GM12878 (cell line): ENCODE data around the gene PDLIM4. TPM values are rescaled to one million over a fixed set of nuclear protein-coding genes. Genes with fewer than 3 reads are reported as not detected.

Experiments used
- BCL11A ChIP-seq: IDR thresholded peaks from 2 replicates; pipeline ENCODE4 v1.6.1; 2011; ENCODE audit warnings: low read depth, low read length
- BCL3 ChIP-seq: IDR thresholded peaks from 2 replicates; pipeline ENCODE4 v1.6.1; 2011; ENCODE audit warnings: borderline replicate concordance, low read depth, mild to moderate bottlenecking, moderate library complexity, low read length; ENCODE audit not compliant: insufficient read depth, poor library complexity, severe bottlenecking
- BHLHE40 ChIP-seq, 2 experiments: fragments of 450-650 bp in 1 of 2; IDR thresholded peaks; 2 replicates each; pipeline ENCODE4 v1.6.1; 2011 to 2017; ENCODE audit warnings: low read depth in 2 of 2, borderline replicate concordance in 1 of 2, improper control_type of control experiment in 1 of 2, low read length in 1 of 2, mild to moderate bottlenecking in 1 of 2
- CBX3 ChIP-seq: fragments of 200-600 bp; sonication (generic); IDR thresholded peaks from 2 replicates; pipeline ENCODE4 v1.6.1; 2016; ENCODE audit warnings: low read depth, borderline replicate concordance
- DPF2 ChIP-seq: fragments of 450-650 bp; IDR thresholded peaks from 2 replicates; pipeline ENCODE4 v1.6.1; 2017; ENCODE audit warnings: mild to moderate bottlenecking
- ELK1 ChIP-seq: IDR thresholded peaks from 2 replicates; pipeline ENCODE4 v1.6.1; 2012; ENCODE audit warnings: low read depth, low read length, improper control_type of control experiment
- FOXM1 ChIP-seq: IDR thresholded peaks from 2 replicates; pipeline ENCODE4 v1.6.1; 2012; ENCODE audit warnings: low read depth, mild to moderate bottlenecking, inconsistent platforms, low read length, moderate library complexity
- IKZF1 ChIP-seq: fragments of 450-650 bp; conservative IDR thresholded peaks from 2 replicates; pipeline ENCODE4 v1.6.1; 2017; ENCODE audit warnings: antibody characterized with exemption, mild to moderate bottlenecking
- IKZF2 ChIP-seq, 2 experiments: fragments of 450-650 bp; IDR thresholded peaks; 2 replicates each; pipeline ENCODE4 v1.6.1; 2017; ENCODE audit warnings: mild to moderate bottlenecking in 2 of 2, moderate library complexity in 2 of 2
- JUNB ChIP-seq: IDR thresholded peaks from 2 replicates; pipeline ENCODE4 v1.6.1; 2016; ENCODE audit warnings: antibody characterized with exemption, mild to moderate bottlenecking
- KLF5 ChIP-seq: fragments of 450-650 bp; IDR thresholded peaks from 2 replicates; pipeline ENCODE4 v1.6.1; 2014; ENCODE audit warnings: mild to moderate bottlenecking; ENCODE audit not compliant: partially characterized antibody
- MTA2 ChIP-seq: fragments of 450-650 bp; IDR thresholded peaks from 2 replicates; pipeline ENCODE4 v1.6.1; 2016; ENCODE audit warnings: low read depth, mild to moderate bottlenecking, moderate library complexity
- MTA3 ChIP-seq: IDR thresholded peaks from 2 replicates; pipeline ENCODE4 v1.6.1; 2012; ENCODE audit warnings: low read length, inconsistent platforms, borderline replicate concordance
- MXI1 ChIP-seq: fragments of 150-350 bp; IDR thresholded peaks from 2 replicates; pipeline ENCODE4 v1.6.1; 2011; ENCODE audit warnings: low read depth, mild to moderate bottlenecking, inconsistent platforms, low read length, improper control_type of control experiment
- NFIC ChIP-seq: IDR thresholded peaks from 2 replicates; pipeline ENCODE4 v1.6.1; 2012; ENCODE audit warnings: low read depth, mild to moderate bottlenecking, inconsistent platforms, low read length, moderate library complexity
- PAX5 ChIP-seq: IDR thresholded peaks from 2 replicates; pipeline ENCODE4 v1.6.1; 2011; ENCODE audit warnings: low read depth, low read length, borderline replicate concordance
- SKIL ChIP-seq: fragments of 450-650 bp; IDR thresholded peaks from 2 replicates; pipeline ENCODE4 v1.6.1; 2017; ENCODE audit warnings: mild to moderate bottlenecking, low read depth, inconsistent platforms; ENCODE audit not compliant: poor library complexity, severe bottlenecking
- TCF12 ChIP-seq: IDR thresholded peaks from 2 replicates; pipeline ENCODE4 v1.6.1; 2011; ENCODE audit warnings: low read depth, mild to moderate bottlenecking, low read length
- YY1 ChIP-seq: IDR thresholded peaks from 2 replicates; pipeline ENCODE4 v1.6.1; 2011; ENCODE audit warnings: low read depth, mild to moderate bottlenecking, low read length
- ZNF274 ChIP-seq: IDR thresholded peaks from one replicate; pipeline ENCODE4 v1.8.0; 2011; ENCODE audit not compliant: insufficient read length, insufficient read depth
- ZNF592 ChIP-seq: fragments of 450-650 bp; IDR thresholded peaks from 2 replicates; pipeline ENCODE4 v1.6.1; 2017; ENCODE audit warnings: mild to moderate bottlenecking, moderate library complexity
- ZNF622 ChIP-seq: fragments of 450-650 bp; IDR thresholded peaks from 2 replicates; pipeline ENCODE4 v1.6.1; 2017; ENCODE audit warnings: mild to moderate bottlenecking, inconsistent platforms
- polyA plus RNA-seq, 11 experiments: library from polyadenylated mRNA; depleted of rRNA in 4 of 11; unstranded in 6 of 11; stranded (reverse) in 5 of 11; fragments of >200 nt; fragmentation: Nextera tagmentation in 4 of 11; fragmentation: Illumina TruSeq in 1 of 11; extraction: Ambion mirVana in 4 of 11; extraction: Trizol in 1 of 11; gene quantifications; 1 replicate in 1 of 11; 2 replicates in 10 of 11; pipeline versions ENCODE4 v1.2.1 to v1.2.3, GENCODE V29; 2011 to 2016; ENCODE audit warnings: inconsistent platforms in 2 of 11, missing spikeins in 2 of 11, low read depth in 1 of 11
- total RNA-seq, 4 experiments: library from RNA; depleted of rRNA in 3 of 4; stranded (reverse); fragments of >200 nt in 3 of 4; fragmentation: Illumina TruSeq in 1 of 4; extraction: Trizol in 1 of 4; gene quantifications; 2 replicates each; pipeline versions ENCODE4 v1.2.1 to v1.2.3, GENCODE V29; 2013 to 2021

The PDLIM4 gene
- total and polyA plus RNA-seq, 10 of the 15 experiments (the other 5 are each of a cell fraction or from before 2014, with no cell fraction given) = 0.13 to 1.7 (median 0.39) TPM; not detected in 3

- TF ChIP-seq BHLHE40 (IDR thresholded peaks at IDR 0.05; ENCODE audit: borderline replicate concordance in 1 of 2, low read depth in 2 of 2, low read length in 1 of 2) (peak; percentile 97 to 99), IKZF2 (IDR thresholded peaks at IDR 0.05) (peak; percentile 6 to 49; a peak in 1 of 4 replicates), TCF12 (peak; percentile 87; the same call in 1 of the 2 replicates), DPF2 (peak; percentile 94), FOXM1 (peak; percentile 65; the same call in 1 of the 2 replicates), BCL11A (peak; percentile 56; the same call in 1 of the 2 replicates), MTA2 (peak; percentile 76), ZNF592 (peak; percentile 12; the same call in 1 of the 2 replicates), SKIL (peak; percentile 55), ZNF274 (no peak), KLF5 (peak; percentile 29), MXI1 (peak; percentile 57; the same call in 1 of the 2 replicates), PAX5 (peak; percentile 94), IKZF1 (peak; percentile 65), JUNB (peak; percentile 72), YY1 (no peak), CBX3 (no peak), ZNF622 (no peak), ELK1 (no peak), MTA3 (peak; percentile 45; the same call in 1 of the 2 replicates), BCL3 (peak; percentile 88), NFIC (peak; percentile 65; the same call in 1 of the 2 replicates)
Observed at GRCh38 chr5:132268769-132269551, 11.5 kb downstream of the PDLIM4 start (continued).
